8988T (cell line): Measurements from ENCODE around the gene METTL13.
A peak's percentile ranks its signal among the peaks of the same experiment; 100 is the strongest.
"Not testable (repeated sequence)": the region's sequence is repeated elsewhere in the genome, so short reads cannot be mapped to it uniquely, and the experiment has no call there.

Experiments
- DNase-seq: peaks from one replicate; pipeline ENCODE4 v3.0.0; 2011

The METTL13 gene

GRCh38 chr1:171769171-171769570 lies 12.3 kb upstream of the METTL13 start:
- no peak for DNase-seq

- DNase-seq = no peak
Measured at GRCh38 chr1:171769754-171770153, 11.7 kb upstream of the METTL13 start.

- no peak for DNase-seq
Measured at GRCh38 chr1:171772312-171772711, 9.1 kb upstream of the METTL13 start.

- no peak for DNase-seq
Measured at GRCh38 chr1:171780583-171781175, 781 bp upstream of the METTL13 start.

GRCh38 chr1:171783816-171784530 lies 2.5 kb downstream of the METTL13 start:
- DNase-seq = no peak

- DNase-seq = no peak
Measured at GRCh38 chr1:171784784-171785183, 3.3 kb downstream of the METTL13 start.

GRCh38 chr1:171785766-171786165 lies 4.3 kb downstream of the METTL13 start:
- no peak for DNase-seq

- DNase-seq = no peak
Measured at GRCh38 chr1:171786534-171786933, 5.1 kb downstream of the METTL13 start.

- DNase-seq = no peak
Measured at GRCh38 chr1:171787686-171788480, 6.4 kb downstream of the METTL13 start.

GRCh38 chr1:171788696-171789095 lies 7.2 kb downstream of the METTL13 start:
- DNase-seq = no peak

- no peak for DNase-seq
Measured at GRCh38 chr1:171790318-171790717, 8.9 kb downstream of the METTL13 start.

- no peak for DNase-seq
Measured at GRCh38 chr1:171792656-171793369, 11.4 kb downstream of the METTL13 start.

- DNase-seq = no peak
Measured at GRCh38 chr1:171793636-171794035, 12.2 kb downstream of the METTL13 start.

GRCh38 chr1:171794085-171794484 lies 12.6 kb downstream of the METTL13 start:
- DNase-seq = no peak

- no peak for DNase-seq
Measured at GRCh38 chr1:171796592-171796991, 15.1 kb downstream of the METTL13 start.

- DNase-seq = no peak
Measured at GRCh38 chr1:171798311-171798710, 16.9 kb downstream of the METTL13 start.

GRCh38 chr1:171798765-171799164 lies 17.3 kb downstream of the METTL13 start:
- DNase-seq = no peak

GRCh38 chr1:171799166-171799565 lies 17.7 kb downstream of the METTL13 start:
- no peak for DNase-seq

GRCh38 chr1:171799698-171800097 lies 18.2 kb downstream of the METTL13 start:
- not testable (repeated sequence) for DNase-seq

GRCh38 chr1:171800342-171800741 lies 18.9 kb downstream of the METTL13 start:
- no peak for DNase-seq

- DNase-seq = no peak
Measured at GRCh38 chr1:171800851-171801250, 19.4 kb downstream of the METTL13 start.

- peak; percentile 24 for DNase-seq
Measured at GRCh38 chr1:171801487-171801891, 20.0 kb downstream of the METTL13 start.

- DNase-seq = no peak
Measured at GRCh38 chr1:171802207-171802606, 20.7 kb downstream of the METTL13 start.
